ENCODE data around the gene CLEC11A.
"Not testable (repeated sequence)": the region's sequence is repeated elsewhere in the genome, so short reads cannot be mapped to it uniquely, and the experiment has no call there.

DNA sequence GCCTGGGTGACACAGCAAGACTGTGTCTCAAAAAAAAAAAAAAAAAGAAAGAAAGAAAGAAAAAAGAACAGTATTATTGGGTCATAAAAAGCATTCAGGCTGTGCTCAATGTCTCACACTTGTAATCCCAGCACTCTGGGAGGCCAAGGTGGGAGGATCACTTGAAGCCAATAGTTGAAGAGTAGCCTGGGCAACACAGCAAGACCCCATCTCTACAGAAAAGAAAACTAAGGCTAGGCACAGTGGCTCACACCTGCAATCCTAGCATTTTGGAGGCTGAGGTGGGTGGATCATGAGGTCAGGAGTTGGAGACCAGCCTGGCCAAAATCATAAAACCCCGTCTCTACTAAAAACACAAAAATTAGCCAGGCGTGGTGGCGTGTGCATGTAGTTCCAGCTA lies 34.5 kb downstream of the CLEC11A start:
- TF ChIP-seq CTCF (IDR thresholded peaks at IDR 0.05; ENCODE audit: low read depth, low read length, missing input control); JUND (IDR thresholded peaks at IDR 0.05); RAD21 (IDR thresholded peaks at IDR 0.05); HNF4G (IDR thresholded peaks at IDR 0.05); YY1 (IDR thresholded peaks at IDR 0.05); EGR1 (IDR thresholded peaks at IDR 0.05; ENCODE audit: low read depth in 2 of 2); REST (IDR thresholded peaks at IDR 0.05); GABPA (IDR thresholded peaks at IDR 0.05 in 1 of 2, conservative IDR thresholded peaks at IDR 0.05 in 1 of 2); TAF1 (conservative IDR thresholded peaks at IDR 0.05): not testable (repeated sequence)
- TF ChIP-seq, protein P1, sequence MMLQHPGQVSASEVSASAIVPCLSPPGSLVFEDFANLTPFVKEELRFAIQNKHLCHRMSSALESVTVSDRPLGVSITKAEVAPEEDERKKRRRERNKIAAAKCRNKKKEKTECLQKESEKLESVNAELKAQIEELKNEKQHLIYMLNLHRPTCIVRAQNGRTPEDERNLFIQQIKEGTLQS (IDR thresholded peaks at IDR 0.05): not testable (repeated sequence)
- TF ChIP-seq, protein P2, sequence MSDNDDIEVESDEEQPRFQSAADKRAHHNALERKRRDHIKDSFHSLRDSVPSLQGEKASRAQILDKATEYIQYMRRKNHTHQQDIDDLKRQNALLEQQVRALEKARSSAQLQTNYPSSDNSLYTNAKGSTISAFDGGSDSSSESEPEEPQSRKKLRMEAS (IDR thresholded peaks at IDR 0.05): not testable (repeated sequence)

Measured in liver (tissue), 3 donors.